A549 (cell line): ENCODE results near the gene STK11IP. TPM values are rescaled to one million over a fixed set of nuclear protein-coding genes. Genes with fewer than 3 reads are reported as not detected.

Experiments used
- ATAC-seq, 2 experiments: fragments of 200-7000 bp in 1 of 2; fragments of >200 bp in 1 of 2; cut with Nextera tagmentation in 1 of 2; cut with Tn5 transposase in 1 of 2; 3 replicates each; pipeline versions ENCODE4 v1.8.0 to v1.9.1; 2018 to 2020; ENCODE audit warnings: mild to moderate bottlenecking in 1 of 2, moderate library complexity in 1 of 2
- CTCF ChIA-PET: fragments of 300-600 bp; sonication (Branson Sonifier 250); formaldehyde crosslinking; extraction: SDS; loops from one replicate; lab custom pipeline; 2021; ENCODE audit warnings: antibody characterized with exemption, inconsistent platforms; lab: Yijun Ruan, JAX
- POLR2A ChIA-PET: fragments of 350-600 bp; formaldehyde crosslinking; extraction: SDS; loops from one replicate; lab custom pipeline; 2021; ENCODE audit warnings: antibody characterized with exemption, inconsistent platforms; lab: Yijun Ruan, JAX
- DNase-seq, 2 experiments: peaks; one replicate each; pipeline versions ENCODE4 v3.0.0 to v3.0.0-alpha.2; 2011 to 2016; ENCODE audit warnings: low read depth in 1 of 2, low spot score in 1 of 2
- FAIRE-seq: peaks from 2 replicates; lab custom pipeline; 2011; peaks lifted over from hg19 to GRCh38; lab: Jason Lieb, UNC
- H3K27ac ChIP-seq, 2 experiments: fragments of >200 bp; sonication (Bioruptor Twin); formaldehyde crosslinking; 3 replicates each; pipeline ENCODE4 v1.5.1; 2016 to 2017
- H3K4me1 ChIP-seq: fragments of >200 bp; sonication (Bioruptor Twin); formaldehyde crosslinking; 3 replicates; pipeline ENCODE4 v1.6.1; 2016
- H3K4me2 ChIP-seq: fragments of >200 bp; sonication (Bioruptor Twin); formaldehyde crosslinking; 3 replicates; pipeline ENCODE4 v1.6.1; 2016
- H3K4me3 ChIP-seq: fragments of >200 bp; sonication (Bioruptor Twin); formaldehyde crosslinking; 3 replicates; pipeline ENCODE4 v1.5.1; 2016
- H3K9me3 ChIP-seq: fragments of >200 bp; sonication (Bioruptor Twin); formaldehyde crosslinking; 3 replicates; pipeline ENCODE4 v1.6.1; 2016
- BHLHE40 ChIP-seq: IDR thresholded peaks from 2 replicates; pipeline ENCODE4 v1.6.1; 2012; ENCODE audit warnings: low read depth, low read length, inconsistent platforms
- CBX2 ChIP-seq: fragments of 200-600 bp; sonication (generic); IDR thresholded peaks from 2 replicates; pipeline ENCODE4 v1.6.1; 2016; ENCODE audit warnings: low read depth, mild to moderate bottlenecking, borderline replicate concordance
- CEBPB ChIP-seq, 2 experiments: fragments of >200 bp in 1 of 2; sonication (Bioruptor Twin) in 1 of 2; formaldehyde crosslinking in 1 of 2; IDR thresholded peaks; 2 replicates each; pipeline ENCODE4 v1.6.1; 2012 to 2016
- CHD2 ChIP-seq: fragments of 150-350 bp; IDR thresholded peaks from 2 replicates; pipeline ENCODE4 v1.6.1; 2014; ENCODE audit warnings: low read length; ENCODE audit not compliant: partially characterized antibody
- EHF ChIP-seq: fragments of 250-450 bp; sonication (Bioruptor Pico); IDR thresholded peaks from 2 replicates; pipeline ENCODE4 v1.5.0; 2020; ENCODE audit warnings: mild to moderate bottlenecking
- FOXS1 ChIP-seq: fragments of 250-450 bp; sonication (Bioruptor Pico); IDR thresholded peaks from 2 replicates; pipeline ENCODE4 v1.5.0; 2020; ENCODE audit warnings: mild to moderate bottlenecking, moderate library complexity
- HEYL ChIP-seq: fragments of 250-450 bp; sonication (Bioruptor Pico); IDR thresholded peaks from 2 replicates; pipeline ENCODE4 v1.8.0; 2021; ENCODE audit warnings: mild to moderate bottlenecking, moderate library complexity
- HOXB13 ChIP-seq: fragments of 250-450 bp; sonication (Bioruptor Pico); IDR thresholded peaks from 2 replicates; pipeline ENCODE4 v1.5.0; 2020; ENCODE audit warnings: low read depth, mild to moderate bottlenecking, moderate library complexity
- HOXB5 ChIP-seq: fragments of 250-450 bp; sonication (Bioruptor Pico); IDR thresholded peaks from 2 replicates; pipeline ENCODE4 v1.5.0; 2020; ENCODE audit warnings: mild to moderate bottlenecking, moderate library complexity
- KDM5A ChIP-seq: fragments of 200-600 bp; sonication (generic); IDR thresholded peaks from 2 replicates; pipeline ENCODE4 v1.6.1; 2016; ENCODE audit warnings: antibody characterized with exemption, mild to moderate bottlenecking
- MYC ChIP-seq: IDR thresholded peaks from 2 replicates; pipeline ENCODE4 v1.6.1; 2012; ENCODE audit warnings: mild to moderate bottlenecking, inconsistent platforms, low read length, improper control_type of control experiment, borderline replicate concordance
- NR3C1 ChIP-seq: fragments of >200 bp; sonication (Bioruptor Twin); formaldehyde crosslinking; IDR thresholded peaks from 3 replicates; pipeline ENCODE4 v1.6.1; 2017
- PHF8 ChIP-seq: fragments of 200-600 bp; sonication (generic); IDR thresholded peaks from 2 replicates; pipeline ENCODE4 v1.6.1; 2016; ENCODE audit warnings: low read depth, mild to moderate bottlenecking, antibody characterized with exemption, moderate library complexity, borderline replicate concordance
- RFX5 ChIP-seq: fragments of 450-650 bp; IDR thresholded peaks from 2 replicates; pipeline ENCODE4 v1.7.1; 2014; ENCODE audit warnings: antibody characterized with exemption, mild to moderate bottlenecking, moderate library complexity
- TFCP2L1 ChIP-seq: fragments of 250-450 bp; sonication (Bioruptor Pico); IDR thresholded peaks from 2 replicates; pipeline ENCODE4 v1.5.0; 2021; ENCODE audit warnings: mild to moderate bottlenecking
- ZC3H11A ChIP-seq: fragments of 450-650 bp; IDR thresholded peaks from 2 replicates; pipeline ENCODE4 v1.6.1; 2014; ENCODE audit warnings: antibody characterized with exemption, mild to moderate bottlenecking
- ZFP36 ChIP-seq: fragments of 450-650 bp; IDR thresholded peaks from 2 replicates; pipeline ENCODE4 v1.6.1; 2014; ENCODE audit warnings: borderline replicate concordance; ENCODE audit not compliant: partially characterized antibody
- ZNF302 ChIP-seq: fragments of 250-450 bp; sonication (Bioruptor Pico); IDR thresholded peaks from 2 replicates; pipeline ENCODE4 v1.9.0; 2021; ENCODE audit warnings: inconsistent platforms, mild to moderate bottlenecking, moderate library complexity
- WGBS: methylation state at CpG from one replicate; pipeline ENCODE4 v1.1.6; 2017; ENCODE audit errors: missing lambda C conversion rate; 5-methylcytosine and 5-hydroxymethylcytosine counted together
- polyA plus RNA-seq, 4 experiments: library from polyadenylated mRNA; depleted of rRNA in 3 of 4; stranded (reverse); fragments of >200 nt; fragmentation: RNase III in 1 of 4; extraction: RNeasy Plus Mini Kit Qiagen cat#74134 plus additional on column Dnase treatment in 1 of 4; gene quantifications; 2 replicates in 3 of 4; 3 replicates in 1 of 4; pipeline ENCODE4 v1.2.3, GENCODE V29; 2011 to 2017
- TF ChIP-seq, protein P1 (sequence below): fragments of 450-650 bp; IDR thresholded peaks from 2 replicates; pipeline ENCODE4 v1.6.1; 2014; ENCODE audit warnings: antibody characterized with exemption
- TF ChIP-seq, protein P2 (sequence below): fragments of 250-450 bp; sonication (Bioruptor Pico); IDR thresholded peaks from 2 replicates; pipeline ENCODE4 v1.5.0; 2021; ENCODE audit warnings: mild to moderate bottlenecking, moderate library complexity, borderline replicate concordance

The STK11IP gene
- polyA plus RNA-seq, 2 of the 4 experiments (the other 2 are of a cell fraction) = 13.3 to 18.8 TPM

- H3K4me2 ChIP-seq = no peak overlapping the region
- FAIRE-seq (no peak), ATAC-seq (no peak; a peak in 1 of 6 replicates), DNase-seq (no peak)
- no peaks in the 10 kb centered on the region for H3K4me1 ChIP-seq
- TF ChIP-seq HOXB5 = no peak
- TF ChIP-seq TFCP2L1 (CRISPR knock-in tag) = no peak
- TF ChIP-seq ZNF302 = no peak
- no peak for TF ChIP-seq BHLHE40
- TF ChIP-seq, protein P1, sequence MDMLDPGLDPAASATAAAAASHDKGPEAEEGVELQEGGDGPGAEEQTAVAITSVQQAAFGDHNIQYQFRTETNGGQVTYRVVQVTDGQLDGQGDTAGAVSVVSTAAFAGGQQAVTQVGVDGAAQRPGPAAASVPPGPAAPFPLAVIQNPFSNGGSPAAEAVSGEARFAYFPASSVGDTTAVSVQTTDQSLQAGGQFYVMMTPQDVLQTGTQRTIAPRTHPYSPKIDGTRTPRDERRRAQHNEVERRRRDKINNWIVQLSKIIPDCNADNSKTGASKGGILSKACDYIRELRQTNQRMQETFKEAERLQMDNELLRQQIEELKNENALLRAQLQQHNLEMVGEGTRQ = no peak
- no peak for TF ChIP-seq CHD2
- TF ChIP-seq HEYL = no peak
- TF ChIP-seq NR3C1 = no peak
- TF ChIP-seq ZFP36 = no peak
- TF ChIP-seq, protein P2, sequence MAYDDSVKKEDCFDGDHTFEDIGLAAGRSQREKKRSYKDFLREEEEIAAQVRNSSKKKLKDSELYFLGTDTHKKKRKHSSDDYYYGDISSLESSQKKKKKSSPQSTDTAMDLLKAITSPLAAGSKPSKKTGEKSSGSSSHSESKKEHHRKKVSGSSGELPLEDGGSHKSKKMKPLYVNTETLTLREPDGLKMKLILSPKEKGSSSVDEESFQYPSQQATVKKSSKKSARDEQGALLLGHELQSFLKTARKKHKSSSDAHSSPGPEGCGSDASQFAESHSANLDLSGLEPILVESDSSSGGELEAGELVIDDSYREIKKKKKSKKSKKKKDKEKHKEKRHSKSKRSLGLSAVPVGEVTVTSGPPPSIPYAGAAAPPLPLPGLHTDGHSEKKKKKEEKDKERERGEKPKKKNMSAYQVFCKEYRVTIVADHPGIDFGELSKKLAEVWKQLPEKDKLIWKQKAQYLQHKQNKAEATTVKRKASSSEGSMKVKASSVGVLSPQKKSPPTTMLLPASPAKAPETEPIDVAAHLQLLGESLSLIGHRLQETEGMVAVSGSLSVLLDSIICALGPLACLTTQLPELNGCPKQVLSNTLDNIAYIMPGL (CRISPR knock-in tag) = no peak
- no peak for TF ChIP-seq PHF8
- TF ChIP-seq KDM5A = no peak
- TF ChIP-seq FOXS1 (CRISPR knock-in tag) = no peak
- no peak for TF ChIP-seq CEBPB (IDR thresholded peaks at IDR 0.05)
- H3K4me3 ChIP-seq = no peak overlapping the region
- no peaks in the 10 kb centered on the region for H3K9me3 ChIP-seq
- POLR2A ChIA-PET = interaction anchor here (2.8 kb wide), 1 partner anchor 10 kb away, joined by 9 read pairs; no protein-coding TSS in a partner anchor
- no peak overlapping the region for H3K27ac ChIP-seq
- 43% methylated on average over 3 of the region's 3 CpGs for WGBS
- CTCF ChIA-PET = interaction anchor here (0.6 to 6.0 kb wide), 23 partner anchors 11 to 172 kb away, joined by 3 to 77 read pairs (median 8); partner anchors contain the start of genes CHPF, INHA, OBSL1 and STK11IP
These were observed 36.8 kb upstream of the STK11IP start for GRCh38 chr2:219560893-219561178.

DNA sequence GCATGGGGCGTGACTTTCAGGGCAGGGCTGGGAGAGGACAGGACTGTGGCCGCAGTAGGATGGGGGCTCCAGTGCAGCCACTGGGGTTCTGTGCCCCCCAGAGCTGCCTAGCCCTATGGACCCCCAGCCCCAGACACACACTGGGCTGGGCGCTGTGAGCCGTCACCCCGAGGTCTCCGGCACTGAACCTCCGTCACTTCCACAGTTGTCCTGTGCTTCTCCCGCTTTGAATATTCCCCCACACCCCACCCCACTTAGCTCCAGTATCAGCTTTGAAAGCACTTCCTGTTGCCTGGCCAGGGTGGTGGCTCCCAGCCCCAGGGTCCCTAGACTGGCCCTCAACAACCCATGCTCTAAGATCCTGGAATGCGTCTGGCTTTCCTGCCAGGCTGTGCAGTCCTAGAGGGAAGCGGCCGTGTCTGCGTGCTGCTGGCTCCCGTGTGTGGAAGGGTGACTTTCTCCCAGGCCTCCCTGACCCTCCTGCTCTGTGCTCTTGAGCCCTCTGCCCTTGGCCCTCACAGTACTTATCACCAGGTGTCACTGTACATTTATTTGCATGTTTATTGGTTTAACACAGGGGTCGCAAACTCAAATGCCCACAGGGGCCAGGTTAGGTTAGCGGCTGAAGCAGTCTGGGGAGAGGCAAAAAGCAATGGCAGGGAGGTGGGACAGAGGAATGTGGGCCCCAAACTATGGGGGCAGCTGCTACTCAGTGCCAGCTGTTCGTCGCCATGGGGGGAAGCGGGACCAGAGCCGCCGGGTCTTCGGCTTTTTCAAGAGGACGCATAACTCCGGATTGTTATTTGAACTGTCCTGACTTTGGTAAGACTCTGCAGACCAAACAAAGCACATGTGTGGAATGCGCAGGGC is 36.2 kb upstream of the STK11IP start:
- POLR2A ChIA-PET = interaction anchor here (2.8 kb wide), 1 partner anchor 9 kb away, joined by 9 read pairs; no protein-coding TSS in a partner anchor
- peak in 1 of 2 experiments; percentile 5; a peak in 1 of 6 replicates for ATAC-seq
- no peak for TF ChIP-seq MYC
- TF ChIP-seq EHF = no peak
- TF ChIP-seq CBX2 = no peak
- no peak for TF ChIP-seq RFX5
- TF ChIP-seq HOXB5 = no peak
- TF ChIP-seq ZC3H11A = no peak
- no peak for TF ChIP-seq HOXB13
- TF ChIP-seq, all 56 proteins: peak for 0
- CTCF ChIA-PET = interaction anchor here (0.9 to 6.0 kb wide), 18 partner anchors 10 to 130 kb away, joined by 3 to 77 read pairs (median 8); partner anchors contain the start of genes CHPF, INHA, OBSL1 and STK11IP
- WGBS = 90% methylated on average over 22 of the region's 24 CpGs
- Histone ChIP-seq H3K4me1 (no peaks in the 10 kb centered on the region), H3K4me3 (no peak overlapping the region), H3K9me3 (no peaks in the 10 kb centered on the region), H3K27ac (no peak overlapping the region), H3K4me2 (no peak overlapping the region)
- DNase-seq = no peak
- no peak for FAIRE-seq
